GM18526 (cell line): ENCODE results near the gene ITPKB.

Experiments
- POLR2A ChIP-seq: IDR thresholded peaks from 3 replicates; pipeline ENCODE4 v1.6.1; 2011; ENCODE audit not compliant: insufficient read length; ENCODE audit errors: extremely low read depth

ITPKB gene

GRCh38 chr1:226704169-226704937, 34.7 kb downstream of the ITPKB start:
- TF ChIP-seq POLR2A, result no peak

GRCh38 chr1:226702957-226703831, 35.9 kb downstream of the ITPKB start:
- TF ChIP-seq POLR2A, result peak; percentile 88

- no peak for TF ChIP-seq POLR2A
Observed at GRCh38 chr1:226702318-226702956, 36.6 kb downstream of the ITPKB start.

- TF ChIP-seq POLR2A, result no peak
Observed at GRCh38 chr1:226700861-226701260, 38.2 kb downstream of the ITPKB start.

- TF ChIP-seq POLR2A, result no peak
Observed at GRCh38 chr1:226699166-226699565, 39.9 kb downstream of the ITPKB start.

- no peak for TF ChIP-seq POLR2A
Observed at GRCh38 chr1:226698659-226699058, 40.4 kb downstream of the ITPKB start.

GRCh38 chr1:226697929-226698544, 41.0 kb downstream of the ITPKB start:
- no peak for TF ChIP-seq POLR2A

GRCh38 chr1:226697151-226697928, 41.7 kb downstream of the ITPKB start:
- TF ChIP-seq POLR2A, result no peak

GRCh38 chr1:226696547-226696946, 42.5 kb downstream of the ITPKB start:
- no peak for TF ChIP-seq POLR2A

- TF ChIP-seq POLR2A, result no peak
Observed at GRCh38 chr1:226695335-226695900, 43.7 kb downstream of the ITPKB start.

- TF ChIP-seq POLR2A, result no peak
Observed at GRCh38 chr1:226692823-226693222, 46.3 kb downstream of the ITPKB start.

- TF ChIP-seq POLR2A, result no peak
Observed at GRCh38 chr1:226692051-226692792, 46.9 kb downstream of the ITPKB start.

- TF ChIP-seq POLR2A, result no peak
Observed at GRCh38 chr1:226691247-226691646, 47.8 kb downstream of the ITPKB start.
